Activated T-cell treated with anti-CD3 and anti-CD28 coated beads for 24 hours (primary cell): ENCODE measurements around the gene AK2.
A peak's percentile ranks its signal among the peaks of the same experiment; 100 is the strongest.
"Not testable (repeated sequence)": the region's sequence is repeated elsewhere in the genome, so short reads cannot be mapped to it uniquely, and the experiment has no call there.

ENCODE experiments used
- DNase-seq: peaks from one replicate; pipeline ENCODE4 v3.0.0-alpha.2; 2020; ENCODE audit warnings: low read depth

AK2 gene

GRCh38 chr1:32998997-32999396 is 37.7 kb downstream of the AK2 start:
- no peak for DNase-seq

- no peak for DNase-seq
Measured at GRCh38 chr1:32998064-32998463, 38.6 kb downstream of the AK2 start.

- no peak for DNase-seq
Measured at GRCh38 chr1:32997381-32997891, 39.2 kb downstream of the AK2 start.

GRCh38 chr1:32993324-32993636 is 43.4 kb downstream of the AK2 start:
- DNase-seq: not testable (repeated sequence)

GRCh38 chr1:32992489-32993323 is 44.0 kb downstream of the AK2 start:
- DNase-seq: peak; percentile 46

- DNase-seq: no peak
Measured at GRCh38 chr1:32991819-32992488, 44.7 kb downstream of the AK2 start.

- no peak for DNase-seq
Measured at GRCh38 chr1:32991386-32991785, 45.3 kb downstream of the AK2 start.

- no peak for DNase-seq
Measured at GRCh38 chr1:32990887-32991286, 45.8 kb downstream of the AK2 start.

- no peak for DNase-seq
Measured at GRCh38 chr1:32989160-32990050, 47.3 kb downstream of the AK2 start.

- DNase-seq: no peak
Measured at GRCh38 chr1:32988665-32989064, 48.0 kb downstream of the AK2 start.

GRCh38 chr1:32985226-32985625 is 51.5 kb downstream of the AK2 start:
- DNase-seq: no peak

GRCh38 chr1:32984455-32985171 is 52.1 kb downstream of the AK2 start:
- DNase-seq: no peak

GRCh38 chr1:32984090-32984454 is 52.6 kb downstream of the AK2 start:
- DNase-seq: no peak

- no peak for DNase-seq
Measured at GRCh38 chr1:32983020-32983419, 53.7 kb downstream of the AK2 start.

- peak; percentile 60 for DNase-seq
Measured at GRCh38 chr1:32981003-32981901, 55.4 kb downstream of the AK2 start.

- DNase-seq: no peak
Measured at GRCh38 chr1:32980080-32980479, 56.6 kb downstream of the AK2 start.

GRCh38 chr1:32978854-32979253 is 57.8 kb downstream of the AK2 start:
- no peak for DNase-seq

GRCh38 chr1:32977546-32978087 is 59.1 kb downstream of the AK2 start:
- no peak for DNase-seq

GRCh38 chr1:32975055-32975454 is 61.6 kb downstream of the AK2 start:
- not testable (repeated sequence) for DNase-seq

GRCh38 chr1:32973458-32973857 is 63.2 kb downstream of the AK2 start:
- not testable (repeated sequence) for DNase-seq
